HG02763 (cell line): ENCODE measurements around the gene CNGB1.

ENCODE experiments used
- ATAC-seq: cut with Tn5 transposase; IDR thresholded peaks from one replicate; pipeline ENCODE4 v1.9.1; 2021; ENCODE audit warnings: mild to moderate bottlenecking, moderate library complexity; ENCODE audit not compliant: unreplicated experiment

The CNGB1 gene

DNA sequence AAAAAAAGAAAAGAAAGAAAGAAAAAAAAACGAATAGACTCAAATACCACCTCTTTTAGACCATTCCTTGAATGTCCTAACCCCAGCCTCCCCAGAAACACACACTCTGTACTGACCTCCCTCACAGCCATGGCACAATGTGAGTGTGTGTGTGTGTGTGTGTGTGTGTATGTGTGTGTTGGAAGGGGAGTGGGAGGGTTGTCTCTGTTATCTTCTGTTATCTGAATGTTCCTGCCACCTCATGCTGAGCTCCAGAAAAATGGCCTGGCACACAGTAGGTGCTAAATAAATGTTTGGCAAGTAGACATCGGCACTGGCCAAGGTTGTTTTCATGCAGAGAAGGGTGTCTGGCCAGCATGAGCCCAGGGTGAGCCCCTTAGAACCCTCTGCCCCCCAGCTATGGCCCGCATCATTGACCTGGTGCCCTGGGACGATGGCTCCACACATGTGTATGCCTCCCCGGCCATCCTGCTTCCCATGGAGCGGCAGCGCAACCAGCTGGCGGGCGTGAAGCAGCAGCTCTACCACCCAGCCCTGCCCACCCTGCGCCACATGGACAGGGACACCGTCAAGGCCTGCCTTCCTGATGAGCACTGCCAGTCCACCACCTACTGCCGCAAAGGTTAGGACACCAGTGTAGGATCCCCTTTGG lies 6.6 kb upstream of the CNGB1 start:
- ATAC-seq: no peak

DNA sequence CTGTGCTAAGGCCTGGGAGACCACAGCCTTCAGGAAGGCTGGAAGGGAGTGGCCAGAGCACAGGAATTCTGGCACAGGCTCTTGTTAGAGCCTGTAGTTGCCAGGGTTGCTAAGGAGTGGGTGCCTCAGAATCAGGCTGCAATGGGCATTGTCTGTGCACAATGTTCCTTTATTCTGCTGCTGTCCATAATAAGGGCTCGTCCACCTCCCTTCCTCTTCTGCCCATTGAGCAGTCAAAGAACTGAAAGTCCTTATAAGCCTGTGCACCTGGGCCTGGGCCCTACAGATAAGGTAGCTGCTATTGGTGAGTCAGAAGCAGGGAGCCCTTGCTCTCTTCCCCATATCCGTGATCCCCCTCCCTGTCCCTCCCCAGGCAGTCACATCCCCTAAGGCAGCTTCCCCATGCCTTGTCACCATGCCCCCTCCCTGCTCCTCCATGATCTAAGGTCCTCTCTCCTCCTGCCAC lies 5.4 kb upstream of the CNGB1 start:
- no peak for ATAC-seq

GRCh38 chr16:57972306-57972705 lies 1.4 kb upstream of the CNGB1 start:
- no peak for ATAC-seq

- no peak for ATAC-seq
Measured at GRCh38 chr16:57971848-57972247, 920 bp upstream of the CNGB1 start.

DNA sequence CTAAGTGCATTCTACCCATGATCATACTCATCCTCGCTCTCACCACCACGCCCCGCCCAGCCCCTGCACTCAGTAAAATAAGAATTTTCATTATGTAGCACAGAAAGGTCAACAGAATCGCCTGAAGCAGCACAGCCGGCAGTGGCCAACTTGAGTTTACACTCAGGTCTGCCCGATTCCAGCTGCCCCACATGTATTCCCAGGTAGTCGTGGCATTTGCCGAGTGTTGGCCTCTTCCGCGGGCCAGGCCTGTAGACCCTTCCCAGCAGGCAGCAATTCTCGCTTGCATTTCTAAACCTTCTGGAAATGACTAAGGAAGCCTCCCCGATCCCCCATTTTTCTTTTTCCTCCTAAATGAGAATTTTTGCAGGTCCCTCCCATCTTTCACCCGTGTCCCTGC lies 609 bp downstream of the CNGB1 start:
- ATAC-seq: no peak

- no peak for ATAC-seq
Measured at GRCh38 chr16:57969451-57970123, 1.3 kb downstream of the CNGB1 start.

DNA sequence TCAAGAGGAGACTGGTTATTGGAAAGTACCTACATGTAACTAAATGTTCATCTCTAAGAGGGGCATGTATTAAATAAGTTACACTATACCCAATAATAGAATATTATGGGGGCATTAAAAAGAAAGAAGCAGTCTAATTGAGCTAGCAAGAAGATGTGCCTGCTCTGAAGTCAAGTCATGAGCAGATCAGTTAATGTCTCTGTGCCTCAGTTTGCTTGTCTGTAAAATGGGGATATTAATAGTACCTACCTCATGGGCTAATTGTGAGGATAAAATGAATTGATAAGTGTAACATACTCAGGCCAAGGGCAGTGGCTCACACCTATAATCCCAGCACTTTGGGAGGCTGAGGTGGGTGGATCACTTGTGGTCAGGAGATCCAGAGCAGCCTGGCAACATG lies 3.0 kb downstream of the CNGB1 start:
- no peak for ATAC-seq

- no peak for ATAC-seq
Measured at GRCh38 chr16:57966986-57967385, 3.9 kb downstream of the CNGB1 start.

GRCh38 chr16:57966204-57966771 lies 4.6 kb downstream of the CNGB1 start:
- ATAC-seq: no peak

DNA sequence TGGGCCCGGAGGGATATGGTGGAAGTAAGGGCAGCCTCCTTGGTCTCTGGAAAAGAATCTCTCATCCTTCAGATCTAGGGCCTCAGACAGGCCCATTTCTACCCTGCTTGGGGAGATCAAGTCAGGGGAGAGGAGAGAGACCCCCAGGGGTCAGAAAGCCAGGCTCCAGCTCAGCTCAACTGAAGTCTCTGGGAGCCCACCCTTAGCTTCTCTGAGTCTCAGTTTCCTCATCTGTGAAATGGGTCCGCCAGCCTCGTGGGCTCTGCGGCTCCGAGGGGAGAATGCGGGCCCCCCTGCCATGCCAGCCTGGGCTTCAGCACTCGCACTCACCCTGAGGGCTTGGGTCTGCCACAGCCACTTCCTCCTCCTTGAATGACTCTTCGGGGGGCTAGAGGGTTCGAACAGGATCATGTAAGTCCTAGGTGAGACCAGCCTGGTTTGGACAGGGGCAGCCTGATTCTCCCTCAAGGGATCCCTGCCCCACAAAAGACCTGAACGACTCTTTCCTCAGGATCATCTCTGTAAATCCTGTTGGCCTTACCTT lies 6.7 kb downstream of the CNGB1 start:
- ATAC-seq: no peak

DNA sequence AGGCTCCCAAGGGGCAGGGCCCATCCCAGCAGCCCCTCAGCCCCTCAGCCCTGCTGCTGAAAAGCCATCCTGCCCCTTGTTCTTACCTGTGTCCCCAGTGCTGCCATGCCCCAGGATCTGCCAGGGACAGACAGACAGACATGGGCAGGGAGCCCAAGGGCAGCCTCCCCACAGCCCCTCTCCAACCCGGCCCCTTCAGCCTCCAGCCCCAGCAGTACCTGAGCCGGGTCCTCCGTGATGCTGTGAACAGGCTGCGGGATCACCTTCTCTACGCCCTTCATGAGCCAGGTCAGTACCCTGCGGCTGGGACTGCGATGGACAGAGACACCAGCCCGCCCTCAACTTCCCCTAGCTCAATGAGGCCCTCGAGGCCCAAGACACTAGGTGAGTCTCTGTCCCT lies 8.2 kb downstream of the CNGB1 start:
- ATAC-seq: no peak

DNA sequence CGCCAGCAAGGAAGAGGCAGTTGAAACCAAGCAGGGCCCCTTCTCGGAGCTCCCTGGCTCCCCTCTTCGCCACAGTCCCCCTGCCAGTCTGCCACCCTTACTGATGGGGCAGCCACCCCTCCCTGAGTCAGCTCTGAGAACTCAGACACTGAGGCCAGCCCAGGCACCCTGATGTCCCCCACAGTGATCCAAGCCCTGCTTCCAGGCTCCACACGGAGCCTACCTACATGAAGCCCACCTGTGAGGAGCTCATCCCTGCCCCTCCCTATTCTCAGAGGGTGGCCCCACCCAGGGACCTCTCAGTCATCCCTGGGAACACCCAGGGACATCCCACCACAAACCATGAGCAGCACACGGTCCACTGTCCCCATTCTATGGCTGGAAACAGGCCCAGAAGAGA lies 8.9 kb downstream of the CNGB1 start:
- no peak for ATAC-seq

- no peak for ATAC-seq
Measured at GRCh38 chr16:57961538-57961937, 9.4 kb downstream of the CNGB1 start.

DNA sequence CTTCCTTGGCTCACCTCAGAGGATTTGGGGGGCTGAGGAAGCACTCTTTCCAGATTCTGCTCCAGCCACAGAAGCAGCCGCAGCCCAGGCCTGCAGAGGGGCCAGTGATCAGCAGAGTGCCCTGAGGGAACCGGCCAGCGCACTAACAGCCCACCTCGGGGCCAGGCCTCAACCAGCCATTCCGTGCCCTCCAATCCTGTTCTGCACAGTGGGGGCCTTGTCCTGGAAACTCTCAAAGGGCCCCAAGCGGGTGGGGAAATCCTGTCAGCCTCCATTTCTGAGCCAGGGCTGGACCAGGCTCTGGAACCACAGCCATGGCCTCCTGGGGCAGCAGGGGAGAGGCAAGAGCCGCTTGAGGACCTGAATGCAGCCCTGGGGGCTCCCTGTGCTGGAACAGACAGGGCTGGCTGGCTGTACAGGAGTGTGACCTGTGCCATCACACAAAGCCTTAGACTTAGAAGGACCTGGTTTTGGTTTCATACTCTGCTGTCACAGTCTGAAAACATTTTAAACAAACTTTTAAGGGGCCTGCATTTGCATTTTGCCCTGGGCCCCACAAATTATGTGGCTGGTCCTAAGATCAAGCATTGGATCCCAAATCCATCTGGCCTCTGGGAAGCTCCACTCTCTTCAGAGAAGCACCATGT lies 10.0 kb downstream of the CNGB1 start:
- no peak for ATAC-seq

DNA sequence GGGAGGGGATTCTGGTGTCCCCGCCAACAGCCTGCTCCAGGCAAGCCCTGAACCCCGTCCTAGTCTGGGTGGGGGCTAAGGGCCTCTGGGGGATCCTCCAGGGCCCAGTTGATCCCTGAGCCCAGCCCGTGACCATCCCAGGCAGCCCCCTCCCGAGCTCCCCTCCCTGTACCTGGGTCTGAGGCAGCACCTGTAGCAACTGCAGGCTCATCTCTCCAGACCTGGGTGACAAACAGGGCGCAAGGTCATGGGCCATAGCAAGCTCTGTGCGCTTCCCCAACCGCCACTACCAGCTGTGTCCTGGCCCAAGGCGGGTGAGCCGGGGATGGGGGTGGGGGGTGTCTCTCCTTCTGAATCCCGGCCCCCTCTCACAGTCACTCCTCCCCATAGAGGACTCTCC lies 10.6 kb downstream of the CNGB1 start:
- ATAC-seq: no peak

DNA sequence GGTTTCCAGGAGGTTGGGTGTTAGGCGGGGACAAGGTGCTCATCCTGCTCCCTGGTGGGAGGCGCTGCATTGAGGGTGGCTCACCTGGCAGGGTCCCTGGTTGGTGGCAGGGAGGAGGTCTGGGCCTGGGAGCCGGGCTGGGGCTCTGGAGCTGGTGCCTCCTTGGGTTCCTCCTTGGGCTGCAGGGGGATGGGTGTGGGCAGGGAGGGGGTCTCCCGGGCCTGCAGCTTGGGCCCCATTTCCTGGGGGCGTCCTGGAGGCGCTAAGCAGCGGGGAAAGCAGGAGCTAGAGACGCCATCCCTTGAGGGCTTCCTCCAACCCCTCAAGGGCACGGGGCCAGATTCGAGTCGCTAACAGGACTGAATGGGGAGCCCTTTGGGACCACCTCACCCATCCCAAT lies 11.1 kb downstream of the CNGB1 start:
- no peak for ATAC-seq

DNA sequence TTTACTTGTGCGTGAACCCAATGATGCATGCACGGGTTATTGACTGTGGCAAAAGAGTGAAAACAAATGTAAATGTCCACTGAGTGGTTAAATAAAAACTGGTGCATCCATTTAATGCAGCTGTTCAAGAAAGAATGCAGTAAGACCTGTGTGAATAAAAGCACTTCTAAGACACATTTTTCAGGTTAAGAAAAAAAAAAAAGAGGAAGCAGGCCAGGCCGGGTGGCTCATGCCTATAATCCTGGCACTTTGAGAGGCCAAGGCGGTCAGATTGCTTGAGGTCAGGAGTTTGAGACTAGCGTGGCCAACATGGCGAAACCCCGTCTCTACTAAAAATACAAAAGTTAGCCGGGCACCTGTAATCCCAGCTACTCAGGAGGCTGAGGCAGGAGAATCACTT lies 11.8 kb downstream of the CNGB1 start:
- ATAC-seq: no peak

DNA sequence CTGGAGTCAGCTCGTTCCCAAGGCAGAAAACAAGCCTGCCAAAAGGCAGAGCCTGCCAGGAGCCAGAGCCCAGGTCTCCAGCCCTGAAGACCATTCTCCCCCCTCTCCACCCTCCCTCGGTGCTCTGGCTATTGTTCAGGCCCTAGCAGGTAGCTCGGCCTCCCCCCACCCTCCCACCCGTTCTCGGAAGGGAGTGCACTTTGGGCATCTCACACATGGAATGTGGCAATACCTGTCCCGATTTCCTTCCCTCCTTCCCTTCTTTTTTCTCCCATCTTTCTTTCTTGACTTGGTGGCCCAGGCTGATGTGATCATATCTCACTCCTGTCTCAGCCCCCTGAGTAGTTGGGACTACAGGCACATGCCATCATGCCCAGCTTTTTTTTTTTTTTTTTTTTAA lies 12.4 kb downstream of the CNGB1 start:
- ATAC-seq: no peak

- ATAC-seq: no peak
Measured at GRCh38 chr16:57957673-57958392, 13.1 kb downstream of the CNGB1 start.

DNA sequence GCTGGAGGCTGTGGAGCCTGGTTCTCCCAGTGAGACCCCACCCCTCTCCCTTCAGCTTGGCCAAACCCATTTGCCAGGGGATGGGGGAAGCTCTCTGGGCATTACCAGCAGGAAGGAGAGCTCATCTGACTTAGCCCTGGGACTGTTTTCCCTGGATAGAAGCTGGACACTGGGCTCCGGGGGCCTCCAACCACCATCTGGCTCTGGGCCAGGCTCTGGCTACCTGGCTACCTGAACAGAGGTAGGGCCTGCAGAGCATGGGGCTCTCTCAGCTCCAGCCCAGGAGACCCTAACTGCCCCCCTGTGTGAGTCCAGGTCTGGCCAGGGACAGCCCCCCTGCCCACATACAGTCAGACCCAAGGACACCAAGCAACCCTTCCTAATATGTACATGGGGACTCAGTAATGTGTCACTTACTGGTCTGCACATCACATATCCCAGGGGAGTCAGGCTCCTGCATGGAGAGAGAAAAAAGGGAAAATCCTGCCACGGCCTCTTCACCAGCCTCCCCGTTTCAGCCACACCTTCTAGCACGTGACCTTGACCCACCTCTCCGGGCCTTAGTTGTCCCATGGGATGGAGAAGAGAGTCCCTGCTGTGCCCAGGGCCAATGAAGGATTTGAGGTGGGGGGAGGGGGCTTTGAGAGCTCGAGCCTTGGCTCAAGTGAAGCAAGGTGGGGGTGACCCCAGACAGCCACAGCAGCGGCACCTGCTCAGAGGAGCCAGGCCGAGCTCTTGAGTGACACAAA lies 13.8 kb downstream of the CNGB1 start:
- ATAC-seq: no peak
